ENCODE data around the gene TNS3.

The TNS3 gene

GRCh38 chr7:47559306-47560220 lies 22.3 kb downstream of the TNS3 start:
- Mint-ChIP-seq H3K4me3 (no peak overlapping the region), H3K9me3 (peaks cover 11% of the 10 kb centered on the region), H3K27ac (ENCODE audit: low read depth) (no peak overlapping the region), H3K36me3 (ENCODE audit: insufficient read depth) (no peaks in the 10 kb centered on the region), H3K4me1 (no peaks in the 10 kb centered on the region), H3K27me3 (no peaks in the 10 kb centered on the region)
- ATAC-seq (replicated peaks; ENCODE audit: extremely low read depth, poor library complexity, severe bottlenecking), result no peak
- DNase-seq (ENCODE audit: low spot score in 2 of 2), result no peak

- Mint-ChIP-seq H3K27ac (ENCODE audit: low read depth) (no peak overlapping the region), H3K4me3 (no peak overlapping the region), H3K9me3 (peaks cover 11% of the 10 kb centered on the region)
Measured at GRCh38 chr7:47557694-47558670, 23.9 kb downstream of the TNS3 start.

GRCh38 chr7:47557317-47557693 lies 24.6 kb downstream of the TNS3 start:
- Mint-ChIP-seq H3K27me3 (no peaks in the 10 kb centered on the region), H3K27ac (ENCODE audit: low read depth) (no peak overlapping the region), H3K9me3 (peaks cover 11% of the 10 kb centered on the region), H3K36me3 (ENCODE audit: insufficient read depth) (no peaks in the 10 kb centered on the region), H3K4me1 (no peaks in the 10 kb centered on the region), H3K4me3 (no peak overlapping the region)
- no peak for ATAC-seq (replicated peaks; ENCODE audit: extremely low read depth, poor library complexity, severe bottlenecking)
- DNase-seq (ENCODE audit: low spot score in 2 of 2), result no peak

More at GRCh38 chr7:47557694-47558670, 23.9 kb downstream of the TNS3 start:
- no peaks in the 10 kb centered on the region for H3K27me3 Mint-ChIP-seq
- no peaks in the 10 kb centered on the region for H3K36me3 Mint-ChIP-seq (ENCODE audit: insufficient read depth)
- no peaks in the 10 kb centered on the region for H3K4me1 Mint-ChIP-seq
- ATAC-seq (replicated peaks; ENCODE audit: extremely low read depth, poor library complexity, severe bottlenecking), result no peak
- no peak for DNase-seq (ENCODE audit: low spot score in 2 of 2)

GRCh38 chr7:47556511-47557180 lies 25.3 kb downstream of the TNS3 start:
- DNase-seq (ENCODE audit: low spot score in 2 of 2) (no peak), ATAC-seq (replicated peaks; ENCODE audit: extremely low read depth, poor library complexity, severe bottlenecking) (no peak)
- Mint-ChIP-seq H3K27me3 (no peaks in the 10 kb centered on the region), H3K36me3 (ENCODE audit: insufficient read depth) (no peaks in the 10 kb centered on the region), H3K4me1 (no peaks in the 10 kb centered on the region), H3K27ac (ENCODE audit: low read depth) (no peak overlapping the region), H3K4me3 (no peak overlapping the region), H3K9me3 (peaks cover 11% of the 10 kb centered on the region)

- Mint-ChIP-seq H3K4me3 (no peak overlapping the region), H3K4me1 (no peaks in the 10 kb centered on the region), H3K27ac (ENCODE audit: low read depth) (no peak overlapping the region), H3K9me3 (no peaks in the 10 kb centered on the region), H3K27me3 (no peaks in the 10 kb centered on the region), H3K36me3 (ENCODE audit: insufficient read depth) (peaks cover 2% of the 10 kb centered on the region)
- no peak for DNase-seq (ENCODE audit: low spot score in 2 of 2)
- ATAC-seq (replicated peaks; ENCODE audit: extremely low read depth, poor library complexity, severe bottlenecking), result no peak
Measured at GRCh38 chr7:47553309-47553708, 28.6 kb downstream of the TNS3 start.

- Mint-ChIP-seq H3K4me3 (no peak overlapping the region), H3K27ac (ENCODE audit: low read depth) (no peak overlapping the region), H3K36me3 (ENCODE audit: insufficient read depth) (peaks cover 2% of the 10 kb centered on the region), H3K27me3 (no peaks in the 10 kb centered on the region), H3K4me1 (no peaks in the 10 kb centered on the region), H3K9me3 (no peaks in the 10 kb centered on the region)
- ATAC-seq (replicated peaks; ENCODE audit: extremely low read depth, poor library complexity, severe bottlenecking), result no peak
- DNase-seq (ENCODE audit: low spot score in 2 of 2), result no peak
Measured at GRCh38 chr7:47552621-47553020, 29.3 kb downstream of the TNS3 start.

GRCh38 chr7:47551668-47552440 lies 30.1 kb downstream of the TNS3 start:
- H3K27ac Mint-ChIP-seq (ENCODE audit: low read depth), result no peak overlapping the region

GRCh38 chr7:47550788-47551470 lies 31.0 kb downstream of the TNS3 start:
- H3K27ac Mint-ChIP-seq (ENCODE audit: low read depth), result no peak overlapping the region
- no peaks in the 10 kb centered on the region for H3K4me1 Mint-ChIP-seq
- H3K4me3 Mint-ChIP-seq, result no peak overlapping the region
- no peaks in the 10 kb centered on the region for H3K9me3 Mint-ChIP-seq
- ATAC-seq (replicated peaks; ENCODE audit: extremely low read depth, poor library complexity, severe bottlenecking) (no peak), DNase-seq (ENCODE audit: low spot score in 2 of 2) (no peak)
- H3K36me3 Mint-ChIP-seq (ENCODE audit: insufficient read depth), result peaks cover 2% of the 10 kb centered on the region
- H3K27me3 Mint-ChIP-seq, result no peaks in the 10 kb centered on the region

More at GRCh38 chr7:47551668-47552440, 30.1 kb downstream of the TNS3 start:
- peaks cover 2% of the 10 kb centered on the region for H3K36me3 Mint-ChIP-seq (ENCODE audit: insufficient read depth)
- H3K4me1 Mint-ChIP-seq, result no peaks in the 10 kb centered on the region
- ATAC-seq (replicated peaks; ENCODE audit: extremely low read depth, poor library complexity, severe bottlenecking), result no peak
- H3K27me3 Mint-ChIP-seq, result no peaks in the 10 kb centered on the region
- H3K4me3 Mint-ChIP-seq, result no peak overlapping the region
- H3K9me3 Mint-ChIP-seq, result no peaks in the 10 kb centered on the region
- no peak for DNase-seq (ENCODE audit: low spot score in 2 of 2)

GRCh38 chr7:47549916-47550315 lies 32.0 kb downstream of the TNS3 start:
- Mint-ChIP-seq H3K27ac (ENCODE audit: low read depth) (no peak overlapping the region), H3K36me3 (ENCODE audit: insufficient read depth) (peaks cover 2% of the 10 kb centered on the region)

GRCh38 chr7:47549397-47549796 lies 32.5 kb downstream of the TNS3 start:
- Mint-ChIP-seq H3K27ac (ENCODE audit: low read depth) (no peak overlapping the region), H3K4me1 (no peaks in the 10 kb centered on the region), H3K4me3 (no peak overlapping the region)

More at GRCh38 chr7:47549916-47550315, 32.0 kb downstream of the TNS3 start:
- ATAC-seq (replicated peaks; ENCODE audit: extremely low read depth, poor library complexity, severe bottlenecking) (no peak), DNase-seq (ENCODE audit: low spot score in 2 of 2) (no peak)
- H3K27me3 Mint-ChIP-seq, result no peaks in the 10 kb centered on the region
- H3K9me3 Mint-ChIP-seq, result no peaks in the 10 kb centered on the region
- no peak overlapping the region for H3K4me3 Mint-ChIP-seq
- no peaks in the 10 kb centered on the region for H3K4me1 Mint-ChIP-seq

GRCh38 chr7:47548546-47548945 lies 33.4 kb downstream of the TNS3 start:
- Mint-ChIP-seq H3K4me3 (no peak overlapping the region), H3K27ac (ENCODE audit: low read depth) (no peak overlapping the region), H3K4me1 (no peaks in the 10 kb centered on the region), H3K9me3 (no peaks in the 10 kb centered on the region), H3K36me3 (ENCODE audit: insufficient read depth) (peaks cover 2% of the 10 kb centered on the region), H3K27me3 (no peaks in the 10 kb centered on the region)
- ATAC-seq (replicated peaks; ENCODE audit: extremely low read depth, poor library complexity, severe bottlenecking), result no peak
- no peak for DNase-seq (ENCODE audit: low spot score in 2 of 2)

More at GRCh38 chr7:47549397-47549796, 32.5 kb downstream of the TNS3 start:
- DNase-seq (ENCODE audit: low spot score in 2 of 2) (no peak), ATAC-seq (replicated peaks; ENCODE audit: extremely low read depth, poor library complexity, severe bottlenecking) (no peak)
- H3K27me3 Mint-ChIP-seq, result no peaks in the 10 kb centered on the region
- H3K9me3 Mint-ChIP-seq, result no peaks in the 10 kb centered on the region
- peaks cover 2% of the 10 kb centered on the region for H3K36me3 Mint-ChIP-seq (ENCODE audit: insufficient read depth)

Measured in central memory CD8-positive, alpha-beta T cell (primary cell).